Endothelial cell (in vitro differentiated cells): ENCODE results near the gene TUBB4A. TPM values are rescaled to one million over a fixed set of nuclear protein-coding genes. Genes with fewer than 3 reads are reported as not detected.
"Not testable (repeated sequence)": the region's sequence is repeated elsewhere in the genome, so short reads cannot be mapped to it uniquely, and the experiment has no call there.

Source experiments
- DNase-seq: peaks from one replicate; pipeline ENCODE4 v3.0.0; 2021; ENCODE audit warnings: low spot score
- H3K27ac Mint-ChIP-seq: one replicate; pipeline ENCODE4 v1.8.0; 2021; ENCODE audit warnings: mixed read lengths, inconsistent platforms; ENCODE audit not compliant: unreplicated experiment
- H3K27me3 Mint-ChIP-seq: one replicate; pipeline ENCODE4 v1.8.0; 2021; ENCODE audit warnings: mild to moderate bottlenecking, moderate library complexity, mixed read lengths, inconsistent platforms; ENCODE audit not compliant: unreplicated experiment
- H3K36me3 Mint-ChIP-seq: one replicate; pipeline ENCODE4 v1.8.0; 2021; ENCODE audit warnings: mild to moderate bottlenecking, low read depth, mixed read lengths, inconsistent platforms; ENCODE audit not compliant: unreplicated experiment
- H3K4me1 Mint-ChIP-seq: one replicate; pipeline ENCODE4 v1.8.0; 2021; ENCODE audit warnings: mild to moderate bottlenecking, mixed read lengths, inconsistent platforms; ENCODE audit not compliant: unreplicated experiment
- H3K4me3 Mint-ChIP-seq: one replicate; pipeline ENCODE4 v1.8.0; 2021; ENCODE audit warnings: mild to moderate bottlenecking, mixed read lengths, inconsistent platforms; ENCODE audit not compliant: unreplicated experiment
- H3K9me3 Mint-ChIP-seq: one replicate; pipeline ENCODE4 v1.8.0; 2021; ENCODE audit warnings: mixed read lengths, inconsistent platforms; ENCODE audit not compliant: unreplicated experiment
- CTCF ChIP-seq: fragments of 200-600 bp; sonication (generic); IDR thresholded peaks from one replicate; pipeline ENCODE4 v1.5.0; 2021; ENCODE audit warnings: antibody characterized with exemption; ENCODE audit not compliant: unreplicated experiment
- long read RNA-seq: library from polyadenylated mRNA; unstranded; transcript quantifications from one replicate; pipeline ENCODE4 v2.0.0, GENCODE V29; 2020; ENCODE audit not compliant: unreplicated experiment
- total RNA-seq: library from RNA; stranded (reverse); fragmentation: NEBNext Ultra II Directional; extraction: Animal tissue kit (Norgen Biotek cat#: 25700); gene quantifications from one replicate; pipeline ENCODE4 v1.2.1, GENCODE V29; 2021; ENCODE audit not compliant: unreplicated experiment

Gene TUBB4A
- total RNA-seq: 0.21 TPM
- long read RNA-seq: 0 reads

GRCh38 chr19:6501740-6502648 is at the start of gene TUBB4A:
TUBB4A (minus strand) TSS chr19:6502309; CDS start chr19:6502212, 97 bp downstream.
- no peaks in the 10 kb centered on the region for H3K36me3 Mint-ChIP-seq
- H3K4me1 Mint-ChIP-seq: peaks cover 6% of the 10 kb centered on the region
- peaks cover 21% of the 10 kb centered on the region for H3K27me3 Mint-ChIP-seq
- peak within 1 kb of the TSS; percentile 87 for H3K4me3 Mint-ChIP-seq
- peak; percentile 23 for DNase-seq
- H3K9me3 Mint-ChIP-seq: no peaks in the 10 kb centered on the region
- H3K27ac Mint-ChIP-seq: no peak within 1 kb of the TSS
- TF ChIP-seq CTCF: no peak

- TF ChIP-seq CTCF: no peak
- Mint-ChIP-seq H3K27me3 (no peaks in the 10 kb centered on the region), H3K36me3 (peaks cover 8% of the 10 kb centered on the region), H3K4me1 (no peaks in the 10 kb centered on the region), H3K9me3 (peaks cover 16% of the 10 kb centered on the region), H3K27ac (no peak overlapping the region), H3K4me3 (no peak overlapping the region)
- no peak for DNase-seq
These were observed 49.0 kb upstream of the TUBB4A start for GRCh38 chr19:6551091-6551490.

- H3K4me1 Mint-ChIP-seq, H3K27ac Mint-ChIP-seq, DNase-seq, H3K36me3 Mint-ChIP-seq, H3K27me3 Mint-ChIP-seq, H3K4me3 Mint-ChIP-seq: not testable (repeated sequence)
- peaks cover 16% of the 10 kb centered on the region for H3K9me3 Mint-ChIP-seq
These were observed 48.6 kb upstream of the TUBB4A start for GRCh38 chr19:6550679-6551078.

GRCh38 chr19:6543866-6544347 is 41.8 kb upstream of the TUBB4A start:
- H3K4me1 Mint-ChIP-seq: no peaks in the 10 kb centered on the region
- peaks cover 2% of the 10 kb centered on the region for H3K27me3 Mint-ChIP-seq
- H3K4me3 Mint-ChIP-seq: no peak overlapping the region
- no peak for TF ChIP-seq CTCF
- H3K36me3 Mint-ChIP-seq: peaks cover 8% of the 10 kb centered on the region
- no peak for DNase-seq
- no peak overlapping the region for H3K27ac Mint-ChIP-seq
- H3K9me3 Mint-ChIP-seq: peaks cover 8% of the 10 kb centered on the region

- Mint-ChIP-seq H3K36me3 (no peaks in the 10 kb centered on the region), H3K27ac (no peak overlapping the region), H3K9me3 (peaks cover 4% of the 10 kb centered on the region), H3K4me1 (no peaks in the 10 kb centered on the region), H3K27me3 (peaks cover 3% of the 10 kb centered on the region), H3K4me3 (no peak overlapping the region)
- no peak for DNase-seq
- TF ChIP-seq CTCF: no peak
These were observed 39.0 kb upstream of the TUBB4A start for GRCh38 chr19:6540918-6541689.
